Measurements from ENCODE around the gene PPM1H. TPM values are rescaled to one million over a fixed set of nuclear protein-coding genes. Genes with fewer than 3 reads are reported as not detected.

The PPM1H gene
- total and polyA plus RNA-seq, 11 donors = 1.3 to 9.6 (median 4.9) TPM

DNA sequence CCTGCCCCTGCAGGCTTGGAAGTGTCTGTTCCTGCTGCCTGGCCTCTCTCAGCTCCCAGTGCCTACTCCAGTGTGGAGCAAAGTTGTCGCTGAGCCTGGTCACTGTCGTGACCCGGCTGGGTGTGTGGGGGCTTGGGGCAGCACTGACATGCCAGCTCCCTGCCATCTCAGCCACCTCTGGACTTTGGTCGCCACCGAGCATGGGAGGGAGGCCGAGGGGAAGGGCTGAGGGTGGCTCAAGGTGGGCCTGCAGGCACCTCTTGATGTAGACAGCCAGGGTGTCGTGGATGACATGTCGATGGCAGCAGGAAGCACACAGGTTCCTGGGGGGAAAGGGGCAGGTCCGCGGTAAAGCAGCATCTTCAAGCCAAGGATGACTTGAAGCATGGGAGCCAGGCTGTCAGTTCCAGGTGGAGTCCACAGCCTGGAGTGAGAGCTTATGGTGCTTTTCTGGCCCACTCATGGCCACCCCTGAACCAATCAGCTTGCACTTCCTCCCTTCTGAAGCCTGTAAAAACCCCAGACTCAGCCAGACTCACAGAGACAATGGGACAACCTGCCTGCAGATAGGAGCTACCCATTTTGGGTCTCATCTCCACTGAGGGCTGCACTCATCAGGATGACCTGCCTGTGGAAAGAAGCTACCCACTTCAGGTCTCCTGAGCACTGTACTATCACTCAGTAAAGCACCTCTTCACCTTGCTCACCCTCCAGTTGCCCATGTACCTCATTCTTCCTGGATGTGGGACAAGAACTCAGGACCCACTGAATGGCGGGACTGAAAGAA lies 258.2 kb downstream of the PPM1H start:
- TF ChIP-seq, protein P1, sequence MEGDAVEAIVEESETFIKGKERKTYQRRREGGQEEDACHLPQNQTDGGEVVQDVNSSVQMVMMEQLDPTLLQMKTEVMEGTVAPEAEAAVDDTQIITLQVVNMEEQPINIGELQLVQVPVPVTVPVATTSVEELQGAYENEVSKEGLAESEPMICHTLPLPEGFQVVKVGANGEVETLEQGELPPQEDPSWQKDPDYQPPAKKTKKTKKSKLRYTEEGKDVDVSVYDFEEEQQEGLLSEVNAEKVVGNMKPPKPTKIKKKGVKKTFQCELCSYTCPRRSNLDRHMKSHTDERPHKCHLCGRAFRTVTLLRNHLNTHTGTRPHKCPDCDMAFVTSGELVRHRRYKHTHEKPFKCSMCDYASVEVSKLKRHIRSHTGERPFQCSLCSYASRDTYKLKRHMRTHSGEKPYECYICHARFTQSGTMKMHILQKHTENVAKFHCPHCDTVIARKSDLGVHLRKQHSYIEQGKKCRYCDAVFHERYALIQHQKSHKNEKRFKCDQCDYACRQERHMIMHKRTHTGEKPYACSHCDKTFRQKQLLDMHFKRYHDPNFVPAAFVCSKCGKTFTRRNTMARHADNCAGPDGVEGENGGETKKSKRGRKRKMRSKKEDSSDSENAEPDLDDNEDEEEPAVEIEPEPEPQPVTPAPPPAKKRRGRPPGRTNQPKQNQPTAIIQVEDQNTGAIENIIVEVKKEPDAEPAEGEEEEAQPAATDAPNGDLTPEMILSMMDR (IDR thresholded peaks at IDR 0.05) = no peak
- TF ChIP-seq POLR2A (IDR thresholded peaks at IDR 0.05) = no peak

DNA sequence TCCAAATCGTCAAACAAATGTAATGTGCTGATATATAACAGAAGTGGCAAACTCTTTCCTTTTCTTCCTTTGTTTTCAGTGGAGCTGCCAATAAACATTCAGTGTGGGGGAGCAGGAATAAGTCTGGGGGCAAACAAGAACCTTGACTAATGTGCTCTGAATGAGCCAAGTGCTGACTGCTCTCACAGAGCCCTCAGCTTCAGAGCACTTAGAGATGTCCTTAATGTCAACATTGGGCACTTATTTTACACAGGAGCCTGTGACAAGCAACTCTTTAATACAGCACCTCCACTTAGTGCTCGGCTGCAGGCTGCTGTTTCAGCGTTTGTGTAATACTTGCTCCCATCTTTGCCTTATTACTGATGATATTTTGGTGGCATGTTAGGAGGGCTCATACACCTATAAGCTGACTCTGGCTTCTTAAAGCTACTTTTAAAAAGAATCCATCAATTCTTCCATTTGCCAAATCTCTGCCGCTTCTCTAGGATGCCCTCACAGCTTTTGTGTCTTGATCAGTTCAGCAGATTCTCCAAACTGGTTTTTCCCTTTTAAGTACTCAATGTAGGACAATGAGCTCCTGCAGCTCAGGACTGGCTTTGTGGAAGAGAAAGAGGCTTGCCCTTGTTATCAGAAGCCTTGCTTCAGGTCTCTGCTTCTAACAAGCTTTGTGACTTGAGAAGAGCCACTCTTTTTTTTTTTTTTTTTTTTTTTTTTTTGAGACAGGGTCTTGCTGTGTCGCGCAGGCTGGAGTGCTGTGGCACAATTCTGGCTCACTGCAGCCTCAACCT lies 261.7 kb downstream of the PPM1H start:
- no peak for TF ChIP-seq POLR2A (IDR thresholded peaks at IDR 0.05)
- TF ChIP-seq, protein P1 (IDR thresholded peaks at IDR 0.05) = no peak
- Histone ChIP-seq H3K4me1 (no peaks in the 10 kb centered on the region), H3K27ac (no peak overlapping the region), H3K4me3 (no peak overlapping the region), H3K9me3 (peaks cover 0 to 12% (median 0%) of the 10 kb centered on the region in 12 donors), H3K36me3 (peaks cover 0 to 4% (median 0%) of the 10 kb centered on the region in 9 donors), H3K27me3 (no peaks in the 10 kb centered on the region)
- 90 to 93% (median 91%) methylated on average over 6 of the region's 6 CpGs for WGBS, 4 donors
- DNase-seq = no peak
- intact Hi-C loops (cut with DNase I) = no loop called here
- no peak for ATAC-seq

More for the DNA sequence above, 258.2 kb downstream of the PPM1H start:
- H3K36me3 ChIP-seq = peaks cover 0 to 4% (median 0%) of the 10 kb centered on the region in 9 donors
- H3K27me3 ChIP-seq = no peaks in the 10 kb centered on the region
- peaks cover 0 to 12% (median 0%) of the 10 kb centered on the region in 12 donors for H3K9me3 ChIP-seq
- ATAC-seq (no peak), DNase-seq (no peak)
- no peak overlapping the region for H3K4me3 ChIP-seq
- 98 to 99% (median 98%) methylated on average over 9 to 11 of the region's 11 CpGs for WGBS, 4 donors
- H3K4me1 ChIP-seq = no peaks in the 10 kb centered on the region
- intact Hi-C loops (cut with DNase I) = no loop called here
- H3K27ac ChIP-seq = no peak overlapping the region

DNA sequence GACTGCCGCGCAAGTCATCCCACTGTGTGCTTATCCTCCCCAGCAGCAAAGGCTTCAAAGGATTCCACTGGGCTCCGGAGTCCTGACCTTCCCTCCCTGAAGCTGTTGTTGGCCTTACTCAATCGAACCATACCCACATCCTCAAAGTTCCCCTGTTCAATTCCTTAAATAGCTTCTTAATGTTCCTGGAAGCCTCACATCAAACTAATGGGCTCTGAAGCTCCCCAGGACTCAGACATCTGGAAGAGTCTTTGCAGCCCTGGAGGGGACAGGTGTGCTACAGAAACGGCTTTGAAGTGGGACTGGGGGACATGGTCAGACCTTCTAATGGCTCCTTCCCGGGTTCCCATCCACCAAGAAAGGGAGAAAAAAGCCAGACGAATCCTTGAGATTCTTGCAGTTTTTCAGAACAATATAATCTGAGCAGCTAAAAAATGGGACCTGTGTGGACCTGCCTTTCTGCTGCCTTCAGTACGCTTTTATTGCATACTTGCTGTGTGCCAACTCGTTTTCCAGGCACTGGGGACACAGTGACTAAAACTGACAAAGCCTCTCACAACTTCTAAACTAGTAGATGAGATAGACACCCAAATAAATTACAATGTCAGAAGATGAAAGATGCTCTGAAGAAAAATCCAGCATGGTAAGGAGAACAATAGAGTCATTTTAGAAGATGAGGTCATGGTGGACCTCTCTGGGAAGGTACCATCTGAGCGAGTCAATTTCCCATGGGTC lies 263.8 kb downstream of the PPM1H start:
- intact Hi-C loops (cut with DNase I) = no loop called here
- WGBS, 4 donors = 87 to 94% (median 90%) methylated on average over 10 of the region's 10 CpGs
- Histone ChIP-seq H3K27ac (no peak overlapping the region), H3K27me3 (no peaks in the 10 kb centered on the region), H3K9me3 (no peaks in the 10 kb centered on the region), H3K4me1 (no peaks in the 10 kb centered on the region), H3K36me3 (peaks cover 0 to 10% (median 0%) of the 10 kb centered on the region in 9 donors), H3K4me3 (no peak overlapping the region)
- DNase-seq = no peak
- TF ChIP-seq, protein P1 (IDR thresholded peaks at IDR 0.05) = no peak
- no peak for TF ChIP-seq POLR2A (IDR thresholded peaks at IDR 0.05)
- ATAC-seq = no peak

Measured in heart left ventricle (tissue), 16 donors.